Measurements from ENCODE around the gene DOCK9. TPM values are rescaled to one million over a fixed set of nuclear protein-coding genes. Genes with fewer than 3 reads are reported as not detected.

The DOCK9 gene
- total and polyA plus RNA-seq, 2 donors from 2014 or later: 14.0 to 125 TPM

DNA sequence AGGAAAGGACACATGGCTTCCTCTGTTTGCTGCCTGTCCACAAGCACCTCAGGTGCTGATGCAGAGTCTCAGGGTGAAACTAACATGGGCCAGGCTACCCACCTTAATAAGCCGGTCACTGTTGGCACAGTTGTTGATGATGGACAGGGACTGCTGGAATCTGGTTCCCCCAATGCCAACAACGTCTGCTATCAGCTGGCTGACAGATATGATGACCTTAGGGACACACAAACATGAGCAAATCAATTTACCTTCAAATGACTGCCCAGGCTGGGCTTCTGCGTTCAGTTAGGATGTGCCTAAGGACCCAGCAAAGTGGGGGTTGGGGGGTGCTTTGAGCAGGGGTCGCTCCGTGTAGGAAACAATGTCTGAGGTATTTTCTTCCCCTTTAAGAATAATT, 148.3 kb downstream of the DOCK9 start:
- TF ChIP-seq, protein P1, sequence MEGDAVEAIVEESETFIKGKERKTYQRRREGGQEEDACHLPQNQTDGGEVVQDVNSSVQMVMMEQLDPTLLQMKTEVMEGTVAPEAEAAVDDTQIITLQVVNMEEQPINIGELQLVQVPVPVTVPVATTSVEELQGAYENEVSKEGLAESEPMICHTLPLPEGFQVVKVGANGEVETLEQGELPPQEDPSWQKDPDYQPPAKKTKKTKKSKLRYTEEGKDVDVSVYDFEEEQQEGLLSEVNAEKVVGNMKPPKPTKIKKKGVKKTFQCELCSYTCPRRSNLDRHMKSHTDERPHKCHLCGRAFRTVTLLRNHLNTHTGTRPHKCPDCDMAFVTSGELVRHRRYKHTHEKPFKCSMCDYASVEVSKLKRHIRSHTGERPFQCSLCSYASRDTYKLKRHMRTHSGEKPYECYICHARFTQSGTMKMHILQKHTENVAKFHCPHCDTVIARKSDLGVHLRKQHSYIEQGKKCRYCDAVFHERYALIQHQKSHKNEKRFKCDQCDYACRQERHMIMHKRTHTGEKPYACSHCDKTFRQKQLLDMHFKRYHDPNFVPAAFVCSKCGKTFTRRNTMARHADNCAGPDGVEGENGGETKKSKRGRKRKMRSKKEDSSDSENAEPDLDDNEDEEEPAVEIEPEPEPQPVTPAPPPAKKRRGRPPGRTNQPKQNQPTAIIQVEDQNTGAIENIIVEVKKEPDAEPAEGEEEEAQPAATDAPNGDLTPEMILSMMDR (IDR thresholded peaks at IDR 0.05; ENCODE audit: borderline replicate concordance, extremely low read depth, insufficient read depth): no peak
- no peak for DNase-seq
- Histone ChIP-seq H3K36me3 (ENCODE audit: control insufficient read depth in 2 of 3, insufficient read depth in 3 of 3, low read length in 3 of 3) (peaks cover 0 to 11% (median 2%) of the 10 kb centered on the region in 3 donors), H3K4me3 (ENCODE audit: low read length in 3 of 3) (no peak overlapping the region), H3K27me3 (ENCODE audit: control insufficient read depth, insufficient read depth, low read length) (no peaks in the 10 kb centered on the region), H3K27ac (ENCODE audit: low read depth in 2 of 2, low read length in 2 of 2) (no peak overlapping the region), H3K4me1 (ENCODE audit: control insufficient read depth in 2 of 3, insufficient read depth in 2 of 3, low read depth in 1 of 3, low read length in 3 of 3) (peaks cover 0 to 9% (median 4%) of the 10 kb centered on the region in 3 donors), H3K9ac (ENCODE audit: low read length in 3 of 3) (no peak overlapping the region), H3K9me3 (ENCODE audit: control insufficient read depth in 2 of 3, insufficient read depth in 1 of 3, low read length in 3 of 3) (no peaks in the 10 kb centered on the region)
- intact Hi-C loops (cut with DNase I): no loop called here
- no peak for FAIRE-seq

DNA sequence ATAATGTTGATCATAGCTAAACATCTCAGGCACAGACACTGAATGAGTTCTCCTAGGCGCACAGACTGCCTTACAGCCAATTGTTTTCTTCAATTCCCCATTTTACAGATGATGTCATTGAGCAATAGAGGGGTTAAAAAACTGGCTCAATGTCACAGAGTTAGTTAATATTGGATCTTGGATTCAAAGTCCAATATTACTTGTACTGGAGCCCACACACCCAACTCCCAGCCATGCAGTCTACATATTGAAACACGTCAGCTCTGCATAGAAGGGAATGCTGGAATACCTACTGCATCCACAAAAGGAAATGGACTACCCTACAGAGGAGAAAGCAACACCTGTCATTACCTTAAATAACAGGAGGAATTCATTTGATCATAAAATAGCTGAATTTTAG, 149.2 kb downstream of the DOCK9 start:
- peaks cover 0 to 14% (median 2%) of the 10 kb centered on the region in 3 donors for H3K36me3 ChIP-seq (ENCODE audit: control insufficient read depth in 2 of 3, insufficient read depth in 3 of 3, low read length in 3 of 3)
- no peaks in the 10 kb centered on the region for H3K27me3 ChIP-seq (ENCODE audit: control insufficient read depth, insufficient read depth, low read length)
- no peak overlapping the region for H3K27ac ChIP-seq (ENCODE audit: low read depth in 2 of 2, low read length in 2 of 2)
- H3K4me3 ChIP-seq (ENCODE audit: low read length in 3 of 3): no peak overlapping the region
- no peak overlapping the region for H3K9ac ChIP-seq (ENCODE audit: low read length in 3 of 3)
- no peaks in the 10 kb centered on the region for H3K9me3 ChIP-seq (ENCODE audit: control insufficient read depth in 2 of 3, insufficient read depth in 1 of 3, low read length in 3 of 3)
- no peak for FAIRE-seq
- DNase-seq: no peak
- H3K4me1 ChIP-seq (ENCODE audit: control insufficient read depth in 2 of 3, insufficient read depth in 2 of 3, low read depth in 1 of 3, low read length in 3 of 3): peaks cover 0 to 9% (median 4%) of the 10 kb centered on the region in 3 donors
- intact Hi-C loops (cut with DNase I): no loop called here
- TF ChIP-seq, protein P1 (IDR thresholded peaks at IDR 0.05; ENCODE audit: borderline replicate concordance, extremely low read depth, insufficient read depth): no peak

DNA sequence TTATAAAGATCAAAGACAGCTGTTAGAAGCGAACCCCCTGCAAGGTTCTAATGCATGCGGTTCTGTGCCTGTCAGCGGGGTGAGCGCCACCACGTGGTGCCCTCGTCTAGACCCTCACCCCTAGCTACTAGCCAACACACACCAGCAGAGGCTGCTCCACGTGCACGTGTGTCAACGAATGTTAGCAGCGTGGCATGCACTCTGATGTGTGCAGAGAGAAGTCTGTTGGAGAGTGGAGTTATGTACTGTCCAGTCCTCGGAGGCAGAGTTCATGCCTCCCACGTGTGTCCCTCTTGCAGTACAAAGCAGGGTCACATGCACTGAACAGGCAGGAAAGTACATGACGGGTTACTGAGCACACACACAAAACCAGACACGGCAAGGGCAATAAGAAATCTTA, 150.4 kb downstream of the DOCK9 start:
- H3K36me3 ChIP-seq (ENCODE audit: control insufficient read depth in 2 of 3, insufficient read depth in 3 of 3, low read length in 3 of 3): peaks cover 0 to 14% (median 2%) of the 10 kb centered on the region in 3 donors
- DNase-seq: peak in 4 of 5 donors; percentile 33 to 54 (median 45)
- FAIRE-seq: no peak

More for the DNA sequence above, 150.4 kb downstream of the DOCK9 start:
- Histone ChIP-seq H3K9me3 (ENCODE audit: control insufficient read depth in 2 of 3, insufficient read depth in 1 of 3, low read length in 3 of 3) (no peaks in the 10 kb centered on the region), H3K27ac (ENCODE audit: low read depth in 2 of 2, low read length in 2 of 2) (no peak overlapping the region), H3K27me3 (ENCODE audit: control insufficient read depth, insufficient read depth, low read length) (no peaks in the 10 kb centered on the region), H3K4me1 (ENCODE audit: control insufficient read depth in 2 of 3, insufficient read depth in 2 of 3, low read depth in 1 of 3, low read length in 3 of 3) (peaks cover 0 to 12% (median 8%) of the 10 kb centered on the region in 3 donors), H3K9ac (ENCODE audit: low read length in 3 of 3) (no peak overlapping the region), H3K4me3 (ENCODE audit: low read length in 3 of 3) (no peak overlapping the region)
- TF ChIP-seq, protein P1 (IDR thresholded peaks at IDR 0.05; ENCODE audit: borderline replicate concordance, extremely low read depth, insufficient read depth): no peak
- intact Hi-C loops (cut with DNase I): no loop called here

Measured in kidney (tissue), 14 donors.